Gastrocnemius medialis (tissue), 4 donors: ENCODE data around the gene EGFL7.

Source experiments
- CTCF ChIP-seq, 5 experiments: fragments of 450-650 bp in 3 of 5; fragments of 200-600 bp in 2 of 5; sonication (generic) in 2 of 5; IDR thresholded peaks in 4 of 5; conservative IDR thresholded peaks in 1 of 5; 1 replicate in 4 of 5; 2 replicates in 1 of 5; pipeline ENCODE4 v1.5.1; 2016 to 2019; ENCODE audit warnings: antibody characterized with exemption in 5 of 5, mild to moderate bottlenecking in 3 of 5, moderate library complexity in 3 of 5
- POLR2A ChIP-seq, 2 donors: fragments of 450-650 bp; IDR thresholded peaks; one replicate each; pipeline ENCODE4 v1.6.1; 2017; ENCODE audit warnings: antibody characterized with exemption in 2 of 2, mild to moderate bottlenecking in 2 of 2, moderate library complexity in 2 of 2

GRCh38 chr9:136614967-136615623, 47.6 kb upstream of the EGFL7 start:
- TF ChIP-seq CTCF (IDR thresholded peaks at IDR 0.05 in 4 of 5, conservative IDR thresholded peaks at IDR 0.05 in 1 of 5) = peak in 1 of 5 experiments; percentile 17
- no peak for TF ChIP-seq POLR2A (IDR thresholded peaks at IDR 0.05)
